Sigmoid colon (tissue), 4 donors: ENCODE data around the gene SEC23B.

Experiments
- EP300 ChIP-seq, 4 donors: sonication (generic); formaldehyde crosslinking; IDR thresholded peaks; one replicate each; pipeline ENCODE4 v1.6.1; 2017; ENCODE audit warnings: antibody characterized with exemption in 4 of 4
- POLR2A ChIP-seq, 2 donors: fragments of 450-650 bp; IDR thresholded peaks; one replicate each; pipeline ENCODE4 v1.6.1; 2016; ENCODE audit warnings: antibody characterized with exemption in 2 of 2, mild to moderate bottlenecking in 2 of 2, moderate library complexity in 2 of 2
- POLR2AphosphoS5 ChIP-seq, 4 donors: sonication (generic); formaldehyde crosslinking; IDR thresholded peaks; one replicate each; pipeline ENCODE4 v1.6.1; 2017; ENCODE audit warnings: antibody characterized with exemption in 4 of 4
- TF ChIP-seq, protein P1 (sequence below), 4 experiments: fragments of 450-650 bp in 3 of 4; fragments of 200-600 bp in 1 of 4; IDR thresholded peaks; one replicate each; pipeline ENCODE4 v1.5.1; 2016 to 2019; ENCODE audit warnings: antibody characterized with exemption in 4 of 4, mild to moderate bottlenecking in 3 of 4, moderate library complexity in 2 of 4

DNA sequence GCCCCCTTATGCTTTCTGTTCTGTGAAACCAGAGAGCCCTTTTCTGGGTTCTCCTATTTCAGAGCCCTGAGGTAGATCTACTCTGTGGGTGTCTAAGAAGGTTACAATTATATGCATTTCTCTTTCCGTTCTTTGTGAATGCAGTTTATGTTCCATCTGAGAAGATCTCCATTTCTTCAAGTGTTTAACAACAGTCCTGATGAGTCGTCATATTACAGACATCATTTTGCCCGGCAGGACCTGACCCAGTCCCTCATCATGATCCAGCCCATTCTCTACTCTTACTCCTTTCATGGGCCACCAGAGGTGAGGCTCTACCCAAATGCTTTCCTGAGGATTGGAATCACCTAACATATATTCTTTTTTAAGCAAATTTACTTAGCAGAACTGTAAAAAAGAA lies 40.7 kb downstream of the SEC23B start:
- TF ChIP-seq, protein P1, sequence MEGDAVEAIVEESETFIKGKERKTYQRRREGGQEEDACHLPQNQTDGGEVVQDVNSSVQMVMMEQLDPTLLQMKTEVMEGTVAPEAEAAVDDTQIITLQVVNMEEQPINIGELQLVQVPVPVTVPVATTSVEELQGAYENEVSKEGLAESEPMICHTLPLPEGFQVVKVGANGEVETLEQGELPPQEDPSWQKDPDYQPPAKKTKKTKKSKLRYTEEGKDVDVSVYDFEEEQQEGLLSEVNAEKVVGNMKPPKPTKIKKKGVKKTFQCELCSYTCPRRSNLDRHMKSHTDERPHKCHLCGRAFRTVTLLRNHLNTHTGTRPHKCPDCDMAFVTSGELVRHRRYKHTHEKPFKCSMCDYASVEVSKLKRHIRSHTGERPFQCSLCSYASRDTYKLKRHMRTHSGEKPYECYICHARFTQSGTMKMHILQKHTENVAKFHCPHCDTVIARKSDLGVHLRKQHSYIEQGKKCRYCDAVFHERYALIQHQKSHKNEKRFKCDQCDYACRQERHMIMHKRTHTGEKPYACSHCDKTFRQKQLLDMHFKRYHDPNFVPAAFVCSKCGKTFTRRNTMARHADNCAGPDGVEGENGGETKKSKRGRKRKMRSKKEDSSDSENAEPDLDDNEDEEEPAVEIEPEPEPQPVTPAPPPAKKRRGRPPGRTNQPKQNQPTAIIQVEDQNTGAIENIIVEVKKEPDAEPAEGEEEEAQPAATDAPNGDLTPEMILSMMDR (IDR thresholded peaks at IDR 0.05), result no peak
- TF ChIP-seq EP300 (IDR thresholded peaks at IDR 0.05), result no peak
- no peak for TF ChIP-seq POLR2A (IDR thresholded peaks at IDR 0.05)
- no peak for TF ChIP-seq POLR2AphosphoS5 (IDR thresholded peaks at IDR 0.05)
